K562 (cell line): ENCODE measurements around the gene SNX12. TPM values are rescaled to one million over a fixed set of nuclear protein-coding genes. Genes with fewer than 3 reads are reported as not detected.
A peak's percentile ranks its signal among the peaks of the same experiment; 100 is the strongest.

Experiments used
- ARID1B ChIP-seq: fragments of 450-650 bp; IDR thresholded peaks from 2 replicates; pipeline ENCODE4 v1.6.1; 2016; ENCODE audit warnings: antibody characterized with exemption, mild to moderate bottlenecking, inconsistent platforms
- ARID3A ChIP-seq: IDR thresholded peaks from 2 replicates; pipeline ENCODE4 v1.6.1; 2012; ENCODE audit warnings: low read depth, low read length, improper control_type of control experiment, borderline replicate concordance
- ARID4B ChIP-seq: sonication (generic); formaldehyde crosslinking; IDR thresholded peaks from 2 replicates; pipeline ENCODE4 v1.8.0; 2022; ENCODE audit warnings: mild to moderate bottlenecking, missing genetic modification reagents
- EGR1 ChIP-seq: fragments of 450-650 bp; conservative IDR thresholded peaks from 2 replicates; pipeline ENCODE4 v1.6.1; 2017; ENCODE audit warnings: mild to moderate bottlenecking
- FOXJ3 ChIP-seq: sonication (generic); formaldehyde crosslinking; IDR thresholded peaks from 2 replicates; pipeline ENCODE4 v1.4.0; 2020; ENCODE audit warnings: mild to moderate bottlenecking, missing genetic modification reagents
- HDAC1 ChIP-seq, 2 experiments: fragments of 450-650 bp; IDR thresholded peaks; 2 replicates each; pipeline ENCODE4 v1.6.1; 2016 to 2017; ENCODE audit warnings: inconsistent platforms in 1 of 2, mild to moderate bottlenecking in 1 of 2, moderate library complexity in 1 of 2
- KDM1A ChIP-seq, 2 experiments: fragments of 450-650 bp; IDR thresholded peaks; 2 replicates each; pipeline ENCODE4 v1.6.1; 2016; ENCODE audit warnings: mild to moderate bottlenecking in 2 of 2
- POLR2B ChIP-seq: fragments of 450-650 bp; IDR thresholded peaks from 2 replicates; pipeline ENCODE4 v1.6.1; 2018; ENCODE audit warnings: low read depth; ENCODE audit not compliant: partially characterized antibody
- PPARD ChIP-seq: fragments of 250-450 bp; sonication (Bioruptor Pico); IDR thresholded peaks from 2 replicates; pipeline ENCODE4 v1.8.0; 2022; ENCODE audit warnings: inconsistent platforms, mild to moderate bottlenecking, moderate library complexity
- TEAD2 ChIP-seq: fragments of 450-650 bp; IDR thresholded peaks from 2 replicates; pipeline ENCODE4 v1.6.1; 2016; ENCODE audit warnings: missing genetic modification characterization, control low read depth, missing compliant biosample characterization
- UBTF ChIP-seq, 2 experiments: IDR thresholded peaks; 2 replicates each; pipeline ENCODE4 v1.6.1; 2012; ENCODE audit warnings: improper control_type of control experiment in 2 of 2, low read depth in 2 of 2, low read length in 2 of 2, borderline replicate concordance in 1 of 2
- VEZF1 ChIP-seq: fragments of 200-800 bp; sonication (Bioruptor generic); IDR thresholded peaks from 2 replicates; pipeline ENCODE4 v1.6.1; 2017; ENCODE audit warnings: missing genetic modification characterization, missing compliant biosample characterization
- ZBTB7A ChIP-seq: IDR thresholded peaks from 2 replicates; pipeline ENCODE4 v1.6.1; 2011; ENCODE audit warnings: low read depth, mild to moderate bottlenecking, low read length, moderate library complexity, borderline replicate concordance; ENCODE audit not compliant: control insufficient read depth
- polyA plus RNA-seq, 8 experiments: library from polyadenylated mRNA; depleted of rRNA in 4 of 8; stranded (reverse) in 5 of 8; unstranded in 3 of 8; fragments of >200 nt; fragmentation: Nextera tagmentation in 2 of 8; fragmentation: Illumina TruSeq in 1 of 8; extraction: Ambion mirVana in 2 of 8; extraction: Trizol in 1 of 8; gene quantifications; 2 replicates each; pipeline versions ENCODE4 v1.2.1 to v1.2.3, GENCODE V29; 2011 to 2014; ENCODE audit warnings: inconsistent platforms in 1 of 8, missing spikeins in 1 of 8
- total RNA-seq, 7 experiments: library from RNA; depleted of rRNA in 6 of 7; stranded (reverse); fragments of >200 nt in 6 of 7; fragmentation: Illumina TruSeq in 2 of 7; extraction: Trizol in 2 of 7; gene quantifications; 2 replicates each; pipeline versions ENCODE4 v1.2.1 to v1.2.3, GENCODE V29; 2011 to 2021; ENCODE audit warnings: low replicate concordance in 1 of 7
- TF ChIP-seq, protein P1 (sequence below), 2 experiments: fragments of 450-650 bp; IDR thresholded peaks; 2 replicates each; pipeline ENCODE4 v1.6.1; 2016

SNX12 gene
- total and polyA plus RNA-seq, 9 of the 15 experiments (the other 6 are each of a cell fraction or from before 2014, with no cell fraction given) = 12.7 to 50.3 (median 37.1) TPM

GRCh38 chrX:71095981-71096759, 28.0 kb upstream of the SNX12 start (continued):
- TF ChIP-seq, protein P1, sequence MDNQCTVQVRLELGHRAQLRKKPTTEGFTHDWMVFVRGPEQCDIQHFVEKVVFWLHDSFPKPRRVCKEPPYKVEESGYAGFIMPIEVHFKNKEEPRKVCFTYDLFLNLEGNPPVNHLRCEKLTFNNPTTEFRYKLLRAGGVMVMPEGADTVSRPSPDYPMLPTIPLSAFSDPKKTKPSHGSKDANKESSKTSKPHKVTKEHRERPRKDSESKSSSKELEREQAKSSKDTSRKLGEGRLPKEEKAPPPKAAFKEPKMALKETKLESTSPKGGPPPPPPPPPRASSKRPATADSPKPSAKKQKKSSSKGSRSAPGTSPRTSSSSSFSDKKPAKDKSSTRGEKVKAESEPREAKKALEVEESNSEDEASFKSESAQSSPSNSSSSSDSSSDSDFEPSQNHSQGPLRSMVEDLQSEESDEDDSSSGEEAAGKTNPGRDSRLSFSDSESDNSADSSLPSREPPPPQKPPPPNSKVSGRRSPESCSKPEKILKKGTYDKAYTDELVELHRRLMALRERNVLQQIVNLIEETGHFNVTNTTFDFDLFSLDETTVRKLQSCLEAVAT (IDR thresholded peaks at IDR 0.05) = peak in 1 of 2 experiments; percentile 20; a peak in 1 of 4 replicates
- TF ChIP-seq ARID1B (0 out of 2 replicates have a peak, but pooled peaks have one; percentile 10), PPARD (CRISPR knock-in tag) (no peak), ZBTB7A (0 out of 2 replicates have a peak, but pooled peaks have one; percentile 41), ARID4B (CRISPR knock-in tag) (no peak), VEZF1 (peak; percentile 93), KDM1A (IDR thresholded peaks at IDR 0.05) (0 out of 4 replicates have a peak, but pooled peaks of 1 of the 2 experiments have one; percentile 34), UBTF (IDR thresholded peaks at IDR 0.05; ENCODE audit: borderline replicate concordance in 1 of 2, low read depth in 2 of 2, low read length in 2 of 2) (no peak), ARID3A (no peak), EGR1 (no peak), HDAC1 (IDR thresholded peaks at IDR 0.05) (peak in 1 of 2 experiments; percentile 22; a peak in 1 of 4 replicates), POLR2B (peak; percentile 46), TEAD2 (tag) (no peak), FOXJ3 (CRISPR knock-in tag) (no peak)
